Right lobe of liver (tissue), 4 donors: ENCODE measurements around the gene NT5DC4.

ENCODE experiments used
- POLR2A ChIP-seq: fragments of 450-650 bp; IDR thresholded peaks from one replicate; pipeline ENCODE4 v1.6.1; 2017; ENCODE audit warnings: antibody characterized with exemption, mild to moderate bottlenecking
- TF ChIP-seq, protein P1 (sequence below), 4 donors: fragments of 200-600 bp in 3 of 4; fragments of 450-650 bp in 1 of 4; IDR thresholded peaks; one replicate each; pipeline versions ENCODE4 v1.5.1 to v1.8.0; 2016 to 2022; ENCODE audit warnings: antibody characterized with exemption in 4 of 4, mild to moderate bottlenecking in 2 of 4
- donor health status: DM: no; HTN: no; CAD: no.
- donor health status: DM: no; HTN: no; CAD: no.
- donor health status: DM: no; HTN: yes; CAD: no.

- TF ChIP-seq, protein P1, sequence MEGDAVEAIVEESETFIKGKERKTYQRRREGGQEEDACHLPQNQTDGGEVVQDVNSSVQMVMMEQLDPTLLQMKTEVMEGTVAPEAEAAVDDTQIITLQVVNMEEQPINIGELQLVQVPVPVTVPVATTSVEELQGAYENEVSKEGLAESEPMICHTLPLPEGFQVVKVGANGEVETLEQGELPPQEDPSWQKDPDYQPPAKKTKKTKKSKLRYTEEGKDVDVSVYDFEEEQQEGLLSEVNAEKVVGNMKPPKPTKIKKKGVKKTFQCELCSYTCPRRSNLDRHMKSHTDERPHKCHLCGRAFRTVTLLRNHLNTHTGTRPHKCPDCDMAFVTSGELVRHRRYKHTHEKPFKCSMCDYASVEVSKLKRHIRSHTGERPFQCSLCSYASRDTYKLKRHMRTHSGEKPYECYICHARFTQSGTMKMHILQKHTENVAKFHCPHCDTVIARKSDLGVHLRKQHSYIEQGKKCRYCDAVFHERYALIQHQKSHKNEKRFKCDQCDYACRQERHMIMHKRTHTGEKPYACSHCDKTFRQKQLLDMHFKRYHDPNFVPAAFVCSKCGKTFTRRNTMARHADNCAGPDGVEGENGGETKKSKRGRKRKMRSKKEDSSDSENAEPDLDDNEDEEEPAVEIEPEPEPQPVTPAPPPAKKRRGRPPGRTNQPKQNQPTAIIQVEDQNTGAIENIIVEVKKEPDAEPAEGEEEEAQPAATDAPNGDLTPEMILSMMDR (IDR thresholded peaks at IDR 0.05), result no peak
- TF ChIP-seq POLR2A, result no peak
These were observed 53.9 kb downstream of the NT5DC4 start for GRCh38 chr2:112774536-112775285.
